VCaP (cell line): ENCODE data around the gene DAND5.

ENCODE experiments used
- H3K27ac ChIP-seq: fragments of 450-650 bp; 2 replicates; pipeline ENCODE4 v1.5.1; 2017
- CTCF ChIP-seq: fragments of 450-650 bp; conservative IDR thresholded peaks from 2 replicates; pipeline ENCODE4 v1.5.1; 2017; ENCODE audit warnings: mild to moderate bottlenecking, moderate library complexity

DAND5 gene

GRCh38 chr19:12969292-12969988, at the start of gene DAND5:
Gene DAND5 (plus strand): TSS chr19:12969576. CDS start chr19:12969661, 85 bp downstream.
- H3K27ac ChIP-seq, result no peak within 1 kb of the TSS
- TF ChIP-seq CTCF, result no peak

- peak overlapping the region; percentile 18; the same call in 1 of the 2 replicates for H3K27ac ChIP-seq
Observed at GRCh38 chr19:12921047-12921446, 48.3 kb upstream of the DAND5 start.

GRCh38 chr19:12922959-12923358, 46.4 kb upstream of the DAND5 start:
- TF ChIP-seq CTCF, result no peak
- H3K27ac ChIP-seq, result no peak overlapping the region

More at GRCh38 chr19:12921047-12921446, 48.3 kb upstream of the DAND5 start:
- TF ChIP-seq CTCF, result no peak

GRCh38 chr19:12924621-12925310, 44.6 kb upstream of the DAND5 start:
- no peak overlapping the region for H3K27ac ChIP-seq
- no peak for TF ChIP-seq CTCF

GRCh38 chr19:12930002-12930645, 39.3 kb upstream of the DAND5 start:
- no peak overlapping the region for H3K27ac ChIP-seq

GRCh38 chr19:12932392-12933286, 36.7 kb upstream of the DAND5 start:
- peak overlapping the region; percentile 87 for H3K27ac ChIP-seq
- TF ChIP-seq CTCF, result no peak

More at GRCh38 chr19:12930002-12930645, 39.3 kb upstream of the DAND5 start:
- no peak for TF ChIP-seq CTCF
